Activated naive CD4-positive, alpha-beta T cell treated with anti-CD3 and anti-CD28 coated beads, Interleukin-2, amount 50 U/mL, for 72 hours (primary cell): ENCODE results near the gene TOB1. TPM values are rescaled to one million over a fixed set of nuclear protein-coding genes. Genes with fewer than 3 reads are reported as not detected.

Experiments
- ATAC-seq, 2 donors: fragments of 150-1000 bp; cut with Tn5 transposase; 2 replicates each; pipeline ENCODE4 v1.10.0; 2021; ENCODE audit warnings: mild to moderate bottlenecking in 2 of 2, moderate library complexity in 2 of 2
- DNase-seq, 2 donors: peaks; one replicate each; pipeline ENCODE4 v3.0.0; 2021 to 2022; ENCODE audit warnings: low spot score in 2 of 2
- H3K27ac Mint-ChIP-seq, 2 donors: one replicate each; pipeline ENCODE4 v1.8.0; 2022; ENCODE audit warnings: mild to moderate bottlenecking in 2 of 2, mixed read lengths in 2 of 2
- H3K36me3 Mint-ChIP-seq, 2 donors: one replicate each; pipeline ENCODE4 v1.8.0; 2022; ENCODE audit warnings: mixed read lengths in 2 of 2
- H3K9me3 Mint-ChIP-seq, 2 donors: one replicate each; pipeline ENCODE4 v1.8.0; 2022; ENCODE audit warnings: mixed read lengths in 2 of 2
- total RNA-seq, 2 donors: library from RNA; stranded (reverse); gene quantifications; one replicate each; pipeline ENCODE4 v1.2.3, GENCODE V29; 2022

Gene TOB1
- total RNA-seq, 2 donors from 2014 or later = 25.7 to 85.5 TPM

- no peak for ATAC-seq
- Mint-ChIP-seq H3K27ac (no peak overlapping the region), H3K36me3 (no peaks in the 10 kb centered on the region), H3K9me3 (no peaks in the 10 kb centered on the region)
- peak in 1 of 2 donors; percentile 48 for DNase-seq
These were observed 21.9 kb downstream of the TOB1 start for GRCh38 chr17:50844117-50844700.

DNA sequence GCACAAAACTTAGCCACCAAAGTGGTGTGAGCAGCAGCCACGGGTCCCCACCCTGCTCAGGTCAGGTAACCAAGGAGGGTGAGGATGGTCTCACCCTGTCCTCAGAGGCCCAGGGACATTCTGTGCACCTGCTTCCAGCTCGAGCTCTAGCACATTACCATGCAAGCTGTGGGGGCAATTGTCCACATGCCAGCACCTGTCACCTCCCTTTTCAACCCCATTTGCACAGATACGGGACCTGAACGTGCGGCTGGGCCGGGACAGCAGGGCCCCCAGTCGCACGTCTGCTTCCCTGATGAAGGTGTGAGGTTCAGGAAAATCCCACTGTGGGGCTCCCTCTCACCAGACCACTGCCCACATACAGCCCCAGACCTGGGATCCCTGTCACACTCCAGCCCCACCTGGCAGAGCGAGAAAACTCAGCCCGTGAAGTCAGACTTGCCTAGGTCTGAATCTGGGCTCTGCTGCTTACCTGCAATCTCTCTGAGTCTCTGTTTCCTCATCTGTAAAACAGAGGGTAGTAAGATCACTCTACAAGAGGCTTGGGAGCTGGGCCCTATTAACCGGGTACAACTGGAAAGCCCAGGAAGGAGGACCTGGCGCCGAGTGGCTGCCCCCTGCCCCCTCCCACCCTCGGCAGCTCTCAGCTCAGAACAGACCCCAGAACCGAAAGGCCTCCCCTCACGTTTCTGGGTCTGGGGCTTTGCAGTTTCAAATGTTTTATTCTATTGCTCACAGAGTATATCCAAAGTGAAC lies 22.8 kb downstream of the TOB1 start:
- DNase-seq (peak in 1 of 2 donors; percentile 26), ATAC-seq (no peak)
- Mint-ChIP-seq H3K36me3 (no peaks in the 10 kb centered on the region), H3K27ac (no peak overlapping the region), H3K9me3 (no peaks in the 10 kb centered on the region)

DNA sequence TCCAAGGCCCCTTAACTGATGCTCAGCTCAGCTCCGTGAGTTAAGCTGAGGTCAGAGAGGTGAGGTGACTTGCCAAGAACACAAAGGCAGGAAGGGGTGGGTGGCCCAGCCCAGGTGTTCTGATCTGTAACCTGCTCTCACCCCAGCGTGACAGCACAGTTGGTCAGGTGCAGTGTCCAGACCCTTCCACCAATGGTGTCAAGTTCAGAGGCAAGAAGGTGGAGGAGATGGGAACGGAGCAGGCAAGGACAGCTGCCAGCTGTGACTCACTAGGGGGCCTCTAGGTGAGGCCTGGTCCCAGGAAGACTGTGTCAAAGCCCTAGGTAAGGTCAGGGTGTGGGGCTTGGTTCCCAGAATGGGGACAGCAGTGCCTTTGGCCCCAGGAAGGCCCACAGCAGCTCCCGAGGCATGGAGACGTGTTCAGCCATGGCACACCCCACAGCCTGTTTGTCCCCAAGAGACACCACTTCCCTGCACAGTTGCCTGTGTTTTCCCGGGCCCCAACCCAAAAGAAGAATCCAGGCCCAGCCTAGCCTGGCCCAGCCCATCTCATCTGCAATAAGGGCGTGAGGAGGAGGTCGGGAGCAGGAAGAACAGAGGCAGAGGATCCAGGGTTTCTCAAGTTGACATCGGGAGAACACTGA lies 23.5 kb downstream of the TOB1 start:
- Mint-ChIP-seq H3K36me3 (no peaks in the 10 kb centered on the region), H3K27ac (no peak overlapping the region), H3K9me3 (no peaks in the 10 kb centered on the region)
- DNase-seq (peak in 1 of 2 donors; percentile 52), ATAC-seq (no peak)

- DNase-seq = peak; percentile 53 to 62
- Mint-ChIP-seq H3K36me3 (no peaks in the 10 kb centered on the region), H3K9me3 (no peaks in the 10 kb centered on the region), H3K27ac (peak overlapping the region in 1 of 2 donors; percentile 4)
- ATAC-seq = peak; percentile 68 to 72
These were observed 24.2 kb downstream of the TOB1 start for GRCh38 chr17:50841949-50842354.

DNA sequence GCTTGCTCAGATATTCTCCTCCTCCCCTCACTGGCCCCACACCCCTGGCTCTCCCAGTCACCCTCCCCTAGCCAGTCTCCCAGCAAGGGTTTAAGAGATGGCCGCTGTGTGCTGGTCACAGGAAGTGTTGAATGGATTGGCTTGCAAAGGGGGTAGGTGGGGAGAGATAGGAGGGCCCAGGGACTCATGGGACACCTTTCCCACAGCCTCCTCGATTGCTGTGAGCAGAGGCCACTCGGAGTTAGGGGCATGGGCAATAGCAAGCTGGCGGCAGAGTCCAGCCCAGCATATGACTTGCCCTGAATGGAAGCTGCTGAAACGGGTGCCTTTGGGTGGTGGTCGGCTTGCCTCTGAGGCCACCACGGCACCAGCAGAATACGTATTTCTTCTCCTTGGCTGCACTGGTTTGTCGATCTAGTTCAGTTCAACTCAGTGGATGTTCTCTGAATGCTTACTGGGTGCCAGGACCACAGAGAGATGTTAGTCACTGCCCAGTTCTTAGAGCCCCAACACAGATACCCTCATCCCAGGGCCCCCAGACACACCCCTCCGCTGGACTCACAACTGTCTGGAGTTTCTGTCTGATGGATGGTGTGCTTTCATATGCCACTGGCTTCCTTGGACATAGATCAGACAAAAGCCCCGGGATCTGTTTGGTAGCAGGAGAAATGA lies 24.7 kb downstream of the TOB1 start:
- H3K36me3 Mint-ChIP-seq = no peaks in the 10 kb centered on the region
- peak overlapping the region in 1 of 2 donors; percentile 4 for H3K27ac Mint-ChIP-seq
- no peaks in the 10 kb centered on the region for H3K9me3 Mint-ChIP-seq
- ATAC-seq (peak; percentile 7 to 16), DNase-seq (peak in 1 of 2 donors; percentile 28)

GRCh38 chr17:50840311-50840851 lies 25.8 kb downstream of the TOB1 start:
- ATAC-seq (no peak), DNase-seq (peak in 1 of 2 donors; percentile 52)
- no peaks in the 10 kb centered on the region for H3K36me3 Mint-ChIP-seq
- H3K27ac Mint-ChIP-seq = no peak overlapping the region
- H3K9me3 Mint-ChIP-seq = no peaks in the 10 kb centered on the region

- peak in 1 of 2 donors; percentile 38 for DNase-seq
- H3K9me3 Mint-ChIP-seq = no peaks in the 10 kb centered on the region
- H3K36me3 Mint-ChIP-seq = no peaks in the 10 kb centered on the region
- no peak for ATAC-seq
- H3K27ac Mint-ChIP-seq = no peak overlapping the region
These were observed 26.4 kb downstream of the TOB1 start for GRCh38 chr17:50839591-50840310.

DNA sequence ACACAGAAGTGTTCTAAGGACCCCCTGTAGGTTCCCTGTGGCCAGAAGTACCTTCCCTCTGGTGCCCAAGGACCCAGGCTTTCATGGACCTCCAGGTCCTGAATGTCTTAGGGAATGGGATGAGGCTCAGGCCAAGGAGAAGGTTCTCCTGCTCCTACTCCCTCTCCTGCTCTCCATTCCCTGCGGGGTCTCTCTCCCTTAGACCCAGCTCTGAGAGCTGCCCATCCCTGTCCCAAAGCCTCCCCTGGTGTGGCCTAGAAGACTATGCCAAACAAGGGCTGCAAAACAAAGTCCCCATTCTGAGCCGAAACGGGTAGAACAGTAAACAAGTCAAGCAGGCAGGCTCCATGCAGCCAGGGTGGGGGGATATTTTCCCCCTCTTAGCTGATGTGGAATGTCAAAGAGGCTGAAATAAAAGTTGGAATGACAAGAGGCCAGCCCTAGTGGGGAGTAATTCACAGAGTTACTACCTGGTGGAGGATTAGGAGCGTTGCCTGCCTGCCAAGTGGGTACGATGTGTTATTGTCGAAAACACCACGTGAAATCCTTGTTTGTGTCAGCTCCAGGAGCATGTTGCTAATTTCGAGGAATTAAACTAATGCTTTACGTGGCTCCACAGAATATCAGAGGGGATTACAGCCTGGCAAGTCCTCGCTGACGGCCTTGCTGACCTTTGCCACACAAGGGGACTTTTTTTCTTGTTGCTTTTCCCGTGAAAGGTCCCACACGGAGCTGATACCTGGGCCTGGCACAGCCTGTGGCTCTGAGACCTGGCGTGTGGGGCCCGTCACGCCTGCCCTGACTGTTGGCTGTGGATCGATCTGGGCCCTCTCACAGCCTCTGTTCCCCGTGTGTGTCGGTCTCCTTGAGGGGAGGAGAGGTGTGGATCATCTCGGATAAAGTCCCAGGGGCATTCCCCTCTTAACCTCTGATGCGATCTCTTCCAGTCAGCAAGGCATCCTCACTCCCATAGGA lies 27.9 kb downstream of the TOB1 start:
- DNase-seq (peak in 1 of 2 donors; percentile 37), ATAC-seq (no peak)
- no peak overlapping the region for H3K27ac Mint-ChIP-seq
- no peaks in the 10 kb centered on the region for H3K36me3 Mint-ChIP-seq
- H3K9me3 Mint-ChIP-seq = no peaks in the 10 kb centered on the region

- ATAC-seq (no peak), DNase-seq (peak in 1 of 2 donors; percentile 40)
- no peaks in the 10 kb centered on the region for H3K9me3 Mint-ChIP-seq
These were observed 28.7 kb downstream of the TOB1 start for GRCh38 chr17:50837286-50837979.

GRCh38 chr17:50836826-50837225 lies 29.3 kb downstream of the TOB1 start:
- DNase-seq = peak in 1 of 2 donors; percentile 49
- Mint-ChIP-seq H3K9me3 (no peaks in the 10 kb centered on the region), H3K36me3 (no peaks in the 10 kb centered on the region), H3K27ac (no peak overlapping the region)
- ATAC-seq = no peak

More at GRCh38 chr17:50837286-50837979, 28.7 kb downstream of the TOB1 start:
- Mint-ChIP-seq H3K27ac (peak overlapping the region in 1 of 2 donors; percentile 36), H3K36me3 (no peaks in the 10 kb centered on the region)

GRCh38 chr17:50835301-50836234 lies 30.6 kb downstream of the TOB1 start, which contains the start of gene WFIKKN2:
TSS of gene WFIKKN2 (plus strand) at chr17:50835586. CDS start at chr17:50835938, 352 bp downstream.
- ATAC-seq (peak in 1 of 2 donors; percentile 16), DNase-seq (peak in 1 of 2 donors; percentile 46)
- no peaks in the 10 kb centered on the region for H3K36me3 Mint-ChIP-seq

GRCh38 chr17:50834429-50835300 lies 31.5 kb downstream of the TOB1 start:
- Mint-ChIP-seq H3K9me3 (no peaks in the 10 kb centered on the region), H3K27ac (no peak overlapping the region), H3K36me3 (no peaks in the 10 kb centered on the region)
- ATAC-seq = no peak
- peak in 1 of 2 donors; percentile 44 for DNase-seq

More at GRCh38 chr17:50835301-50836234, 30.6 kb downstream of the TOB1 start, which contains the start of gene WFIKKN2:
- H3K9me3 Mint-ChIP-seq = no peaks in the 10 kb centered on the region
- H3K27ac Mint-ChIP-seq = no peak within 1 kb of the TSS
